Activated CD8-positive, alpha-beta memory T cell treated with anti-CD3 and anti-CD28 coated beads for 36 hours (primary cell): Measurements from ENCODE around the gene SLC22A23. TPM values are rescaled to one million over a fixed set of nuclear protein-coding genes. Genes with fewer than 3 reads are reported as not detected.

Source experiments
- CTCF ChIA-PET: fragments of 350-600 bp; sonication (Branson Sonifier 250); formaldehyde crosslinking; loops from one replicate; lab custom pipeline; 2021; ENCODE audit warnings: antibody characterized with exemption; lab: Charles Lee
- POLR2A ChIA-PET: fragments of 350-600 bp; sonication (Branson Sonifier 250); formaldehyde crosslinking; loops from one replicate; lab custom pipeline; 2021; ENCODE audit warnings: antibody characterized with exemption; lab: Charles Lee
- total RNA-seq, 2 experiments: library from RNA; stranded (reverse); gene quantifications; one replicate each; pipeline ENCODE4 v1.2.3, GENCODE V29; 2021

The SLC22A23 gene
- total RNA-seq, 2 experiments from 2014 or later = 0.15 to 0.17 TPM

DNA sequence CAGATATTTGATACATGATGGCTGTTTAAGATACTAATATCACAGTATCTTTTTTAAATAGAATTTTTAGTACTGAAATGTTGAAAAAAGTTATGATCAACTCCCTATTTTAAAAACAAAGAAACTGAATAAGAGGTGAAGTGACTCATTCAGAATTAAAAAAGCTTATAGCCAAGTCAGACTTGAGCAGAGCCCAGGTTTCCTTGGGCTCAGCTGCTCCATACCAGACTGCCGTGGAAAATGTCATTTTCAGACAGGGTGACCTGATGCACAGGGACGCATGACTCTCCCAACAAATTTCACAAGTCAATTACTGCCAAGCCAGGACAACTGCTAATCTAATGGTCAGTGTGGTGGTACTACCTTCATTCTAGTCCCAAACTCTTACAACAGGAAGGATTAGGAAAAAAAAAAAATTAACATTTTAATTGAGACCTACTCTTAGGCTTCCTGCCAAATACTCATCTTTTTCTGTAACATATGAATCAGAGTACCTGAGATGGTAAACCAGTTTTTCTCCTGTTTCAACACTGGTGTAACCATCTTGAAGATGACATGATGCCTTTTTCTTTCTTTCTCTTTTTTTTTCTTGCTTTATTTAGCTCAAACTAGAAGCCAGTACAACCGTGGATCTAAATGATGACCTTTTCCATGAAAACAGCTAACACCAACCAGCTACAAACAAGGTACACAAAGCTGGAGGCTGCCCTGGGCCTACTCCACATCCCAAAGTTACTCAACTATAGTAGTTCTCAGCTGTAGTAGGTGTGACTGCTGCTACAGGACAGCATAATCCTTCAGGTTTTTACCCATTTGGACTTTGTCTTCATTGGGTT is 30.5 kb downstream of the SLC22A23 start:
- ChIA-PET POLR2A (no interaction called here), CTCF (no interaction called here)

DNA sequence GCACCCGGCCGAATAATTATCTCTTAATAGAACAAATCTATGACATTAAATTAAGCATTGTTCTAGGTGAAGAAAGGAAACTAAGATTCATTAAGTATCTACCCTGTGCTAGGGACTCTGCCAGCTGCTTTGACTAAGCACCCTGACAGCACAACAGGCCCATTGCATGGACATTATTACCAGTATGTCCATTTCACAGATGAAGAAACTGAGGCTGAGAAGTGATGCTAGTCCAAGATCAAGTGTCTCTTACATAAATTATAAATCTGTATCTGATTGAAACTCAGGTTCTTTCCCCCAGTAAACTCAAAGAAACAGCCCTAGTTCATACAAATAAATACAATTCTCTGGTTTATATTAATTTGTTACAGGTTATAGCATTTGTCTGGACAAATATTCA is 31.3 kb downstream of the SLC22A23 start:
- ChIA-PET CTCF (no interaction called here), POLR2A (no interaction called here)

DNA sequence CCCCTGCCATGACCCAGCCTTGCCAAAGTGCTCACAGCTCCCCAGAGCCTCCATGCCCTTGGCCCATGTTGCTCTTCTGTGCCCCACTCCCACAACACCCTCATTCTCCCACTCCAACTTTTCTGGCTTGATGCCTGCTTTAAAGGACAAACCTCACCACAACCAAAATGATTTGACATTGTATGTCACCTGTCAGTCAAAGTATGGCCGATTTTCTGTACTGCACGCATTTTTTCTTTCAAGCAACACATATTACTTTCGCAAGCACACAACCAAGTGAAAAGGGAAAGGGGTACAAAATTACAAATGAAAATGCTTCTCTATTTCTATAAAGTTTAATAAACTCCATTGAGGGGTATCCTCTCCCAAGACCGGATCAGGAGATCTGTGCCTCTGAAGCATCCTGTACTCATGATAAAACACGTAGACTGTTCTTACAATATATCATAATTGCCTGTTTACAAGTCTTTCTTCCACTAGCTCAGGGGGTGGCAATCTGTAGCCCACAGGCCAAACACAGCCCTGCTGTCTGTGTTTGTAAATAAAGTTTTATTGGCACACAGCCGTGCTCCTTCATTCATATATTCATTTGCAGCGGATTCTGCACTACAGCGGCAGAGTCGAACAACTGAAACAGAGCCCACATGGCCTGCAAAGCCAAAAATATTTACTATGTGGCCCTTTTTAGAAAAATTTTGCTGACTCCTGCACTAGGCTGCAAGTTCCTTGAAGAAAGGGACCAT is 32.5 kb downstream of the SLC22A23 start:
- ChIA-PET CTCF (no interaction called here), POLR2A (no interaction called here)

DNA sequence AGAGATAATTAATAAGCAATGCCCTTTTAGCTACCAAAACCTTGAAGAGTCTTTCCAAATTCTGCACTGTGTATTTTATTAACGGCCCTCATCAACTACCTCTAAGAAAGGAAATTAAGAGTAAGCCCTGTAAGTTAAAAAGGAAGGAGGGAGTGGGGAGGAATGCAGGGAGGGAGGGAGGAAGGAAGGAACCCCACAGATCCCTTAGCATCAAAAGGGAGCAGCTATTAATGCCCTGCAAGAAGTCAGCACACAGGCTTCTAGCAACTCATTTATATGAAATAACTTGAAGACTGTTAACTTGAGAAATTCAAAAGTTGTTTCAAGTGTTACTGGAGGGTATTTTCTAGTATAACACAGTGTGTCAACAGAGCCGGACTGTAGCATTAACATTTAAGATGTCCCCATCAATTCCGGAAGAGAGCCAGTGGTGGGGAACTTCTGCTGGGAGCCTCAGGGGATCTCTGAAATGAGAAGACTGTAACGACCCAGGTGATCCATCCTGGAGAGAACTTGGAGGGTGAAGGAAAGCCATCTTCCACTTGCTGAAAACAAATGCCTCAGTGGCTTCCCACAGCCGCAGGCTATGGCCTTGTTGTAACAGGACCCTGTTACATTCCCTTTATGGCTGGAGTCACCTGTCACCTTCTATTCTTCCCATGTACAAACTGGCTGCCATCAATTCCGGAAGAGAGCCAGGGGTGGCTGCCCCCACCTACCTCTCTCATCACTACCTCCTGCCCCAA is 33.2 kb downstream of the SLC22A23 start:
- ChIA-PET POLR2A (no interaction called here), CTCF (interaction anchor here (1.2 kb wide), 1 partner anchor 12 kb away, joined by 4 read pairs; no protein-coding TSS in a partner anchor)

- ChIA-PET POLR2A (no interaction called here), CTCF (interaction anchor here (1.2 kb wide), 1 partner anchor 13 kb away, joined by 4 read pairs; no protein-coding TSS in a partner anchor)
Measured at GRCh38 chr6:3422435-3423070, 34.3 kb downstream of the SLC22A23 start.

DNA sequence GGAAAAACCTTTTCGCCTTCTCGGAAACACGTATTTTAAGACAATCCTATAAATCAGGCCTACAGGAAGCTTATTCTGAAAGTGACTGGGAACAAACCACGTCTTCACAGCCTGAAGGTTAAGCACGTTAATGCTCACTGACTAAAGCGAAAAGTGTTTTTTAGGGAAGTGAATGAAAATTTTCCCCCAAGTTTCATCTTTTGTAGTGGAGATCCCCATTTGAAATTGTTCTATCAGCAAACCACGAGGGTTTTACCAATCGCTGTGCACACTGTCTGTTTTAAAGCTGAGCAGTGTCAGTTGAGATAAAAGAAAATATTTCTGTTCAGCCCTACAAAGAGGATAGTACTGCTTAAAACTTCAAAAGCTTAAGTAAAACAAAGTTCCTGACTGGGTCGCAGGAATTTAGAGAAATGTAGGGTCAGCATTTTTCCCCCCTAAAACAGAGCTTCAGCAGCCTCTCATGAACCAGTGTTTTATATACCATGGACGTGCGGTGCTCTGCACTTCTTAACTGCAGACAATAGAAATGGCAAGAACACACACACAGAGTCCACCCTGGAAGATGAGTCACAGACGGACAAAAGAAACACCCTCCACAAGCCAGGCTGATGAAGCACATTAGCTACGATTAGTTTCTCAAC is 34.9 kb downstream of the SLC22A23 start:
- ChIA-PET CTCF (no interaction called here), POLR2A (no interaction called here)

DNA sequence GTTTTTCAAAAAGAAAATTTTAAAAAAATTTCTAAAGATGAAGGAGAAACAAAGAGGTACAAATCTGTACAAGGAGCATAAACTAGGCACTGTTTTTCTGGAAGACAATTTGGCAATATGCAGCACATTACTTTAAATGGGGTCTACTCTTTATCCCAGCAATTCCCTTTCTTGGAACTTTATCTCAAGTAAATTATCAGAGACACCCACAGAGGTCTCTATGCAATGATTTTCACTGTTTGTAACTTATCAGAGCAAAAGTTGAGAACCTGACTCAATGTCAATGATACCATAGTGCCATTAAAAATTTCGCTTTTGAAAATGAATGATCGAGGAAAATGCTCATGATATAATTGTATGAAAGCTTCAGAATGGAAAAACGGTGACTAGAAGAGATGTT is 35.7 kb downstream of the SLC22A23 start:
- ChIA-PET POLR2A (no interaction called here), CTCF (no interaction called here)

DNA sequence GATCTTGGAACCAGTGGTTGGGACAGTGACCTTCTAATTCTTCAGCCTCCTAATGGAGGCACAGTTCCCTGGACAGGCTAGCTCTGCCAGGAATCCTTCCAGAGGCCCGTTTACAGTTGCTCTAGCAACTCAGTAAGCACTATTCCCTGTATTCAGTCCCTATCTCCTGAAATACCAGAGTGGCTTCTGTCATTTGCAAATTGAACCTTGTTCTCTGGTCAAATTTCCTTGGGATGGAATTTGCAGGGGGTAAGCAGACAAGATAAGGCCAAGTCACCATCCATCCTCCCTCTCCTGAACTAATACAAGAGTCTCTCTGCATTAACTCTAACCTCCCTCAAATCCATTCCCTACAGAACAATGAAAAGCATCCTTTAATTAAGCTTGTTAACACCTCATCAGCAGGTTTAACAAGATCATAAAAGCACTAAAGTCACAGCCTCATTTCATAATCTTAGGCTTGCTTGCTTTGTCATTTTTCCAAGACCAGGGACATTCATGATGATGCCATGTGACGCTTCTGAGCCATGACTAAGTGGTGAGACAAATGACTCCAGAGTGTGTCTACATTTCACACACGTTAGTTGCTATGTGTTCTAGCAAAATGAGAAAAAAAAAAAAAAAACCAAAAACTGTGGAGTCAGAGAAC is 37.1 kb downstream of the SLC22A23 start:
- POLR2A ChIA-PET = interaction anchor here (0.6 kb wide), 1 partner anchor 59 kb away, joined by 3 read pairs; no protein-coding TSS in a partner anchor
- CTCF ChIA-PET = no interaction called here

- ChIA-PET POLR2A (no interaction called here), CTCF (interaction anchor here (0.9 kb wide), 1 partner anchor 44 kb away, joined by 3 read pairs; no protein-coding TSS in a partner anchor)
Measured at GRCh38 chr6:3418496-3419060, 38.3 kb downstream of the SLC22A23 start.

DNA sequence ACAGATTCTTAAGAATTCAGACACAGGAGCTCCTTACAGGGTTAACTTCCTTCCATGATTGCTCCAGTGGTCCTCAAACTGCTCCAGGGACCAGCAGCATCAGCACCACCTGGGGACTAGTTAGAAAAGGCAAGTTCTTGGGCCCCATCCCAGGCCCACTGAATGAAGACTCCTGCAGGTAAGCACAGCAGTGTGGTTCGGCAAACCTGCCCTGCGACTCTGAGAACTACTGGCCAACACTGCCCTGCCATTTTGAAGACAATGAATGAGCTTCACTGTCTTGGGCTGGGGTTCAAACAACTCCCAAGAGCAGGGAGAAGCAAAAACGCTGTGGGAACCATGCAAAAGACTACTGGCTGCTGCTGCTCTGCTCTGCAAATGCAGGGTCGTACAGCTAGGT is 39.4 kb downstream of the SLC22A23 start:
- ChIA-PET CTCF (interaction anchor here (0.9 kb wide), 1 partner anchor 43 kb away, joined by 3 read pairs; no protein-coding TSS in a partner anchor), POLR2A (no interaction called here)

DNA sequence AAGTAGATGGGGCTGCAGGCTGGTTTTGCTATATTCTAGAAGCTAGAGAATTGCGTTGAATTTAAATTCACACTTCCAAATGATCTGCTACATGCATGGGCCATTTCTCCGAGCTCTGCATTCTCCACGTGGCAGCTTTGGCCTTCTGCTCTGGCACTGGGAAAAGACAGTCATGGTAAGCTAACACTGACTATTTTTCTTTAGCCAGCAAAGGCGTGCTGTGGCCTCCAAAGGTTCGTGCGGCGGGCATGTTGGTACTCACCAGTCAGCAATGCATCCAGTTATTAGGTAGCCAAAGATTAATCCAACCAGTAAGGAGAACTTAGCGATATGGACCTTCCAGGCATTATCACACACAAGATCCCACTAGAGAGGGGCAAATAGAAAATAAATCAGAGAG is 41.4 kb downstream of the SLC22A23 start:
- ChIA-PET CTCF (interaction anchor here (0.6 to 0.7 kb wide), 2 partner anchors 9 to 79 kb away, joined by 3 read pairs; no protein-coding TSS in a partner anchor), POLR2A (no interaction called here)

DNA sequence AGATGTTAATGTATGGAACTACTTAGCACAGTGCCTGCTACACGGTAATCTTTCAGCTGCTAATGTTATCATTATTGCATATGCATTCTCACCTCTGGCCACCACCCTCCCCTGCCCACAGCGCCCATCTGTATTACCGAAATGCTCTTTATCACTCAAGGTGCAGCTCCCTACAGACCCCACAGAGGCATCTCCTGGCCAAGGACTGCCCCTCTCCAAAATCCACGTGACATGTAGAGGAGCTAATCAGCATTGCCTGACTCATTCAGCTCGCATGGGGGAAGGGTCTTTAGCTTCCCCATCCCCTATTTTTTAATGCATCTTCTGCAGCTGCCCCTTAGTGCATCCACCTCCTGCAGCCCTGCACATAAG is 41.8 kb downstream of the SLC22A23 start:
- ChIA-PET CTCF (interaction anchor here (0.6 to 1.0 kb wide), 4 partner anchors 9 to 136 kb away, joined by 3 read pairs; no protein-coding TSS in a partner anchor), POLR2A (no interaction called here)

DNA sequence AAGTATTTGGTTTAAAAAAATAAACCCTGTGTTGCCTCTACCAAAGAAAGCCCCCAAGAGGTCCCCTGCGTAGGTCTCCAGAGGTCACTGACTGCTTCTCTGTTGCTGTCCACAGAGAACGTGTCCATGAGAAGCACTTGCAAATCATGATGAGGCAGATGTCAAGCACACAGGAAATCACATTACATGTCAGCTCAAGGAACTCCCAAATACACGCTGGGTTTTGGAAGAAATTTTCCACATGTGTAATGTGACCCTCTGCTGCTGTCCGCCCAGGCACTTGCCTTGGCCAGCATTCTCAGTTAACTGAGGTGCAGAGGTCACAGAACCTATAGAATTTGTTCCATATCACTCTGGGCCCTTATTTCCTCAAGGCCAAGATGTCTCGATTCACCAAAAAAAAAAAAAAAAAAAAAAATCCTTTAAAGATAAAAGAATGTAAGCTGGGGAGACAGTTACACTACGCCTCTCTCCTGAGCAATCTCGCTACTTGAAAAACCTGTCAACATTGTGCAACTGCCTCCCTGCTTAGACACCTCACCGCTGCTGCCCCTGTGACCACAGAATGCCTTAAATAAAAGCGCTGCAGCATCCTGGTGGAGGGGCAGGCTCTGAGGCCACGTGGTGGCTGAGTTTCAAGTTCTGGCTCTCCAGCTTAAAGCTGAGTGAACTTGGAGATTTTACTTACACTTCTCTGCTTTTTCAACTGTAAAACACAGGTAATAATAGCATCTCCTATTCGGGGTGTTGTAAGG is 42.3 kb downstream of the SLC22A23 start:
- POLR2A ChIA-PET = no interaction called here

DNA sequence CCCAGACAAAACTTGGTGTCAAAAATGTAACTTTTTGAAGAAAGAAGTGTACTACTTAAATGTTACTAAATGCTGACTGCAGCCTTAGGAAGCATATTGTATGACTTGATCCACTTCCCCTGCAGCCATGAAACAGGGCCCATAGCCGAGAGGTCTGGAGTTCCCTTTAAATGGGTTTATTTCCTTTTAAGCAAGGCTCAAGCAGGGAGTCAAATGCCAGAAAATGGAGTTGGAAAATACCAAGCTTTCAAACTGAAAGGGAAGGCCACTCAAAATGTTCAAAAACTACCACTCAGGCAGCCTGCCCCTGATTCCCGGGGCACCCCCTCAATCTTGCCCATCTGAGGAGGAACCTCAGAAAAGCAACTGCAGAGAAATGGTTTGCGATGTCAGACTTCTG is 43.3 kb downstream of the SLC22A23 start:
- ChIA-PET CTCF (interaction anchor here (1.4 kb wide), 1 partner anchor 47 kb away, joined by 4 read pairs; no protein-coding TSS in a partner anchor), POLR2A (no interaction called here)

More for the DNA sequence above, 42.3 kb downstream of the SLC22A23 start:
- CTCF ChIA-PET = interaction anchor here (0.6 to 1.4 kb wide), 5 partner anchors 8 to 135 kb away, joined by 3 to 4 read pairs (median 3); no protein-coding TSS in a partner anchor

DNA sequence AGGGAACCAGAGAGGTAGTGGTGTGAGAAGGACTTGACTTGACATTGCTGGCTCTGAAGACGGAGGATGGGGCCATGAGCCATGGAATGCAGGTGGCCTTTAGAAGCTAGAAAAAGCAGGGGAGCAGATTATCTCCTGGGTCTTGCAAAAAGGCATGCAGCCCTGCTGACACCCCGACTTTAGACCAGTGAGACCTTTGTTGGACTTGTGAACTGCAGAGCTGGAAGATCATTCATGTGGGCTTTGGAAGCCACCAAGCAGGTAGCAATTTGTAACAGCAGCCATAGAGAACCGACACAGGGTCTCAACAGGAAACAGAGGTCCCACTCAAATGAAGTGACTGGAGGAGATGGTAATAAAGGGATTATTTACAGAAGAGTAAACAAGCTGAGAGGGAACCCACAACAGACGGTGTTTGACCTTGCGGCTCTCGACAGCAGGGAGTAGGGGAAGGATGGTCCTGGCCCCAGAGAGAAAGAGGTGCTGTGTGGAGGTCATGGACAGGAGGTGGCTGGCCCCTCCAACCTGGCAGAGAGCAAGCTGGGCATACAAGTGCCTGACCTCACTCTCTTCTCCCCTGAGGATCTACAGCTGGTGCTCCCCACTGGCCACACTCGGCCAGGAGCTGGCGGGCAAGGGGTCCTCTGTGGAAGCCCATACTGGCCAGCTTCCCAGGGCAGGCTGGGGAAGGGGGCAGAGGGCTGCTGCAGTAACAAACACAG is 43.9 kb downstream of the SLC22A23 start:
- CTCF ChIA-PET = interaction anchor here (1.4 kb wide), 1 partner anchor 48 kb away, joined by 4 read pairs; no protein-coding TSS in a partner anchor

More for the DNA sequence above, 43.9 kb downstream of the SLC22A23 start:
- POLR2A ChIA-PET = no interaction called here
